Adrenal gland (tissue), 12 donors: ENCODE measurements around the gene KLK14. TPM values are rescaled to one million over a fixed set of nuclear protein-coding genes. Genes with fewer than 3 reads are reported as not detected.

ENCODE experiments used
- DNase-seq, 7 donors: peaks; one replicate each; pipeline ENCODE4 v3.0.0-alpha.2; 2019 to 2020
- H3K27ac ChIP-seq, 5 donors: fragments of 200-600 bp; sonication (generic) in 4 of 5; 1 replicate in 3 of 5; 2 replicates in 2 of 5; pipeline versions ENCODE4 v1.5.1 to v1.8.0; 2016 to 2020; ENCODE audit warnings: mild to moderate bottlenecking in 1 of 5
- H3K27me3 ChIP-seq: fragments of 200-600 bp; 2 replicates; pipeline ENCODE4 v1.8.0; 2021
- H3K36me3 ChIP-seq, 2 donors: fragments of 200-600 bp; replicated peaks in 1 of 2; 1 replicate in 1 of 2; 2 replicates in 1 of 2; pipeline versions ENCODE4 v1.5.1 to v1.8.0; 2018 to 2022
- H3K4me1 ChIP-seq, 2 donors: fragments of 200-600 bp; replicated peaks in 1 of 2; 1 replicate in 1 of 2; 2 replicates in 1 of 2; pipeline versions ENCODE4 v1.5.1 to v1.8.0; 2018 to 2021
- H3K4me3 ChIP-seq, 4 donors: fragments of 200-600 bp; sonication (generic) in 3 of 4; one replicate each; pipeline ENCODE4 v1.5.1; 2016 to 2018
- H3K9me3 ChIP-seq, 3 donors: fragments of 200-600 bp; sonication (generic) in 1 of 3; replicated peaks in 1 of 3; 1 replicate in 2 of 3; 2 replicates in 1 of 3; pipeline versions ENCODE4 v1.5.1 to v1.8.0; 2016 to 2021
- POLR2A ChIP-seq, 2 donors: fragments of 450-650 bp; IDR thresholded peaks; one replicate each; pipeline ENCODE4 v1.6.1; 2017; ENCODE audit warnings: antibody characterized with exemption in 2 of 2, mild to moderate bottlenecking in 2 of 2, moderate library complexity in 1 of 2
- WGBS, 4 donors: extraction: QIAGEN DNeasy Blood & Tissue Kit in 2 of 4; methylation state at CpG; one replicate each; pipeline versions ENCODE4 v1.1.5 to v1.1.7; 2013 to 2017; 5-methylcytosine and 5-hydroxymethylcytosine counted together
- intact Hi-C, 2 donors: fragments of 100-400 bp; cut with DNase I; formaldehyde crosslinking; loops; one replicate each; pipeline versions ENCODE4 v1.14.1 to v1.15.0; 2022 to 2023
- polyA plus RNA-seq, 3 donors: library from polyadenylated mRNA; stranded (reverse); fragments of 200-250 nt in 2 of 3; fragments of 350-450 nt in 1 of 3; fragmentation: Illumina TruSeq in 1 of 3; extraction: RNeasy Lipid Tissue Mini Kit (QIAGEN cat#74804) in 1 of 3; gene quantifications; one replicate each; pipeline ENCODE4 v1.2.3, GENCODE V29; 2013 to 2014
- total RNA-seq, 9 donors: library from RNA; depleted of rRNA in 4 of 9; stranded (reverse); fragments of >200 nt in 4 of 9; fragments of 120-200 nt in 1 of 9; fragmentation: NEBNext Ultra II Directional in 1 of 9; extraction: Animal tissue kit (Norgen Biotek cat#: 25700) in 1 of 9; gene quantifications; one replicate each; pipeline versions ENCODE4 v1.1.0 to v1.2.4, GENCODE V29; 2013 to 2023
- TF ChIP-seq, protein P1 (sequence below), 6 experiments: fragments of 450-650 bp in 4 of 6; fragments of 200-600 bp in 2 of 6; sonication (generic) in 1 of 6; IDR thresholded peaks; 1 replicate in 5 of 6; 2 replicates in 1 of 6; pipeline versions ENCODE4 v1.5.1 to v1.8.0; 2016 to 2021; ENCODE audit warnings: antibody characterized with exemption in 6 of 6, mild to moderate bottlenecking in 2 of 6, moderate library complexity in 1 of 6
- donor health status: healthy with polysubstance abuse.
- donor health status: Bipolar disorder and iron deficiency.
- donor health status: DM: yes; HTN: yes; CAD: no.
- donor health status: DM: no; HTN: no; CAD: no.
- donor health status: DM: no; HTN: no; CAD: no.
- donor health status: DM: yes; HTN: yes; CAD: no.

The KLK14 gene
- total and polyA plus RNA-seq, 12 donors = 0.25 to 0.81 (median 0.57) TPM; not detected in 8

DNA sequence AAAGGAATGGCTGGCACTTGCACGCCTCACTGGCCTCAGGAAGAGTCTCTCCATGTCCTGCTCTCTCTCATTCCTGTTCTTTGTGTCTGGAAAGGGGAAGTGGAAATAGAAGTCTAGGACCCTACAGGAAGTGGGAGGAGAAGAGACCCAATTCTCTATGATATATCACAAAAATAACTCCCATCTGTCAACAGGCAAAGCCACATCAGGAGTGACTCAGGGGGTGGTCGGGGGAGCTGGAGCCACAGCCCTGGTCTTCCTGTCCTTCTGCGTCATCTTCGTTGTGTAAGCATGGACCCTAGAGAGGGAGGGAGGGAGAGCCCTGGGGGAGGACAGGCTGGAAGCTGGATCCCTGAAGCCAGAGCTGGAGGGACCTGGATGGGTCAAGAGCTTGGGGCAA is 45.1 kb upstream of the KLK14 start:
- H3K27me3 ChIP-seq = no peaks in the 10 kb centered on the region
- peak overlapping the region in 1 of 5 donors; percentile 81 for H3K27ac ChIP-seq
- intact Hi-C loops = no loop called here
- H3K4me1 ChIP-seq = no peaks in the 10 kb centered on the region
- WGBS, 4 donors = 54 to 81% (median 63%) methylated on average over 4 of the region's 4 CpGs
- H3K9me3 ChIP-seq = no peaks in the 10 kb centered on the region
- H3K36me3 ChIP-seq = no peaks in the 10 kb centered on the region
- peak overlapping the region in 1 of 4 donors; percentile 44 for H3K4me3 ChIP-seq
- TF ChIP-seq, protein P1, sequence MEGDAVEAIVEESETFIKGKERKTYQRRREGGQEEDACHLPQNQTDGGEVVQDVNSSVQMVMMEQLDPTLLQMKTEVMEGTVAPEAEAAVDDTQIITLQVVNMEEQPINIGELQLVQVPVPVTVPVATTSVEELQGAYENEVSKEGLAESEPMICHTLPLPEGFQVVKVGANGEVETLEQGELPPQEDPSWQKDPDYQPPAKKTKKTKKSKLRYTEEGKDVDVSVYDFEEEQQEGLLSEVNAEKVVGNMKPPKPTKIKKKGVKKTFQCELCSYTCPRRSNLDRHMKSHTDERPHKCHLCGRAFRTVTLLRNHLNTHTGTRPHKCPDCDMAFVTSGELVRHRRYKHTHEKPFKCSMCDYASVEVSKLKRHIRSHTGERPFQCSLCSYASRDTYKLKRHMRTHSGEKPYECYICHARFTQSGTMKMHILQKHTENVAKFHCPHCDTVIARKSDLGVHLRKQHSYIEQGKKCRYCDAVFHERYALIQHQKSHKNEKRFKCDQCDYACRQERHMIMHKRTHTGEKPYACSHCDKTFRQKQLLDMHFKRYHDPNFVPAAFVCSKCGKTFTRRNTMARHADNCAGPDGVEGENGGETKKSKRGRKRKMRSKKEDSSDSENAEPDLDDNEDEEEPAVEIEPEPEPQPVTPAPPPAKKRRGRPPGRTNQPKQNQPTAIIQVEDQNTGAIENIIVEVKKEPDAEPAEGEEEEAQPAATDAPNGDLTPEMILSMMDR (IDR thresholded peaks at IDR 0.05) = no peak
- peak; percentile 27 to 32 for TF ChIP-seq POLR2A (IDR thresholded peaks at IDR 0.05)
- DNase-seq = peak in 5 of 7 donors; percentile 50 to 71 (median 60)

DNA sequence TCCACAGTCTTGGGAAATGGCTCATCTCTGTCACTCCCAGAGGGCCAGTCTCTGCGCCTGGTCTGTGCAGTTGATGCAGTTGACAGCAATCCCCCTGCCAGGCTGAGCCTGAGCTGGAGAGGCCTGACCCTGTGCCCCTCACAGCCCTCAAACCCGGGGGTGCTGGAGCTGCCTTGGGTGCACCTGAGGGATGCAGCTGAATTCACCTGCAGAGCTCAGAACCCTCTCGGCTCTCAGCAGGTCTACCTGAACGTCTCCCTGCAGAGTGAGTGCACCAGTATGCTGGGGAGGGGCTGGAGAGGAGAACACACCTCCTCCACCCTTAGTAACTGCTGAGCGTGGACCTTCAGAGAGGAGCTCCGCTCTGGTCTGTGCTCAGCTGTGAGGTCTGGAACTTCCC is 44.3 kb upstream of the KLK14 start:
- WGBS, 4 donors = 61 to 79% (median 74%) methylated on average over 1 to 6 of the region's 6 CpGs
- H3K4me3 ChIP-seq = peak overlapping the region in 1 of 4 donors; percentile 44
- no peaks in the 10 kb centered on the region for H3K9me3 ChIP-seq
- no peak for TF ChIP-seq POLR2A (IDR thresholded peaks at IDR 0.05)
- TF ChIP-seq, protein P1 (IDR thresholded peaks at IDR 0.05) = no peak
- intact Hi-C loops = no loop called here
- no peaks in the 10 kb centered on the region for H3K4me1 ChIP-seq
- peak overlapping the region in 4 of 5 donors; percentile 16 to 91 (median 43) for H3K27ac ChIP-seq
- no peaks in the 10 kb centered on the region for H3K36me3 ChIP-seq
- no peak for DNase-seq
- H3K27me3 ChIP-seq = no peaks in the 10 kb centered on the region

DNA sequence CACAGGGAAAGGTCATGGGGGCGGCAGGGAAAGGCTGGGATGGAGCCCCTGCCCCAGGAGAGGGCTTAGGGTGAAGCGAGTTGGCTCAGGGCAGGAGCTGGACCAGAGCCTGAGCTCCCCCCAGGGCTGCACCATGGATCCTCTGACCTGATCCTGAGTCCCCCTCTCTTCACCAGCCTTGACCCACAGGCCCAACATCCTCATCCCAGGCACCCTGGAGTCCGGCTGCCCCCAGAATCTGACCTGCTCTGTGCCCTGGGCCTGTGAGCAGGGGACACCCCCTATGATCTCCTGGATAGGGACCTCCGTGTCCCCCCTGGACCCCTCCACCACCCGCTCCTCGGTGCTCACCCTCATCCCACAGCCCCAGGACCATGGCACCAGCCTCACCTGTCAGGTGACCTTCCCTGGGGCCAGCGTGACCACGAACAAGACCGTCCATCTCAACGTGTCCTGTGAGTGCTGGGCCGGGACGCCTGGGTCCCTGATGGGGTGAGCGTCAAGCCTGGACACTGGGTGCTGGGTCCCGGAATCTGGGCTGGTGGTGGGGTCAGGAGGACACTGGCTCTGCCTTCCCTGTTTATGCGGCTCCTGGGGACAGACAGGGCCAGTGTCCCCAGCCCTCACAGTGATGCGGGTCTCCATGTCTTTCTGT is 42.9 kb upstream of the KLK14 start:
- TF ChIP-seq POLR2A (IDR thresholded peaks at IDR 0.05) = no peak
- TF ChIP-seq, protein P1 (IDR thresholded peaks at IDR 0.05) = no peak
- no peaks in the 10 kb centered on the region for H3K27me3 ChIP-seq
- H3K4me3 ChIP-seq = peak overlapping the region in 1 of 4 donors; percentile 44
- H3K9me3 ChIP-seq = no peaks in the 10 kb centered on the region
- no peaks in the 10 kb centered on the region for H3K36me3 ChIP-seq
- H3K4me1 ChIP-seq = no peaks in the 10 kb centered on the region
- DNase-seq = no peak
- intact Hi-C loops = no loop called here
- WGBS, 4 donors = 72 to 91% (median 83%) methylated on average over 5 to 16 of the region's 16 CpGs
- H3K27ac ChIP-seq = peak overlapping the region in 4 of 5 donors; percentile 37 to 91 (median 62)

DNA sequence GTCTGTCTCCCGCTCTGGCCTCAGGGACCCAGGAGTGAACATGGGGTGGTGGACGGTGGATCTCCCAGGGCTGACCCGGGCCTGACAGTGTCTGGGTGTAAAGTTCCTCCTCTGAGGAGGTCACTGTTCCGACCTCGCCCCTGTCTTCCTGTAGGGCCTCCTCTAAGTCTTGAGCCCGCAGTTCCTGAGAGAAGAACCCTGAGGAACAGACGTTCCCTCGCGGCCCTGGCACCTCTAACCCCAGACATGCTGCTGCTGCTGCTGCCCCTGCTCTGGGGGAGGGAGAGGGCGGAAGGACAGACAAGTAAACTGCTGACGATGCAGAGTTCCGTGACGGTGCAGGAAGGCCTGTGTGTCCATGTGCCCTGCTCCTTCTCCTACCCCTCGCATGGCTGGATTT is 42.0 kb upstream of the KLK14 start, which contains the start of gene SIGLEC9:
Gene SIGLEC9 (plus strand): TSS at position 178 of the 400 bp plus-strand sequence. CDS start 69 bp downstream, at position 247.
- Histone ChIP-seq H3K27ac (peak within 1 kb of the TSS; percentile 13 to 91 (median 58)), H3K9me3 (no peaks in the 10 kb centered on the region), H3K27me3 (no peaks in the 10 kb centered on the region), H3K4me1 (no peaks in the 10 kb centered on the region), H3K4me3 (peak within 1 kb of the TSS in 1 of 4 donors; percentile 44), H3K36me3 (no peaks in the 10 kb centered on the region)
- intact Hi-C loops = no loop called here
- peak in 6 of 7 donors; percentile 58 to 85 (median 74) for DNase-seq
- 41 to 67% (median 49%) methylated on average over 5 to 14 of the region's 14 CpGs for WGBS, 4 donors
- TF ChIP-seq, protein P1 (IDR thresholded peaks at IDR 0.05) = no peak
- peak; percentile 31 to 32 for TF ChIP-seq POLR2A (IDR thresholded peaks at IDR 0.05)
